K562 (cell line): ENCODE measurements around the gene FAM89B. TPM values are rescaled to one million over a fixed set of nuclear protein-coding genes. Genes with fewer than 3 reads are reported as not detected.

Source experiments
- BDP1 ChIP-seq: IDR thresholded peaks from 3 replicates; pipeline ENCODE4 v1.6.1; 2011; ENCODE audit not compliant: insufficient read length, insufficient read depth
- CREBBP ChIP-seq: IDR thresholded peaks from one replicate; pipeline ENCODE4 v1.6.1; 2012; ENCODE audit warnings: low read depth, mild to moderate bottlenecking, control low read depth, inconsistent platforms, low read length
- ELF2 ChIP-seq: fragments of 250-450 bp; sonication (Bioruptor Pico); IDR thresholded peaks from 2 replicates; pipeline ENCODE4 v1.5.0; 2021; ENCODE audit warnings: mild to moderate bottlenecking
- GTF2E2 ChIP-seq: fragments of 200-800 bp; sonication (Bioruptor generic); IDR thresholded peaks from 2 replicates; pipeline ENCODE4 v1.6.1; 2016; ENCODE audit warnings: missing genetic modification characterization, missing compliant biosample characterization
- MAZ ChIP-seq, 2 experiments: fragments of 450-650 bp in 1 of 2; sonication (generic) in 1 of 2; formaldehyde crosslinking; IDR thresholded peaks in 1 of 2; conservative IDR thresholded peaks in 1 of 2; 2 replicates each; pipeline versions ENCODE4 v1.4.0 to v1.5.0; 2020; ENCODE audit warnings: mild to moderate bottlenecking in 1 of 2, missing genetic modification reagents in 1 of 2
- MCM3 ChIP-seq: fragments of 450-650 bp; IDR thresholded peaks from 2 replicates; pipeline ENCODE4 v1.6.1; 2016
- MECOM ChIP-seq: fragments of 250-450 bp; sonication (Bioruptor Pico); IDR thresholded peaks from 2 replicates; pipeline ENCODE4 v1.8.0; 2022; ENCODE audit warnings: inconsistent platforms
- MEF2A ChIP-seq: IDR thresholded peaks from 2 replicates; pipeline ENCODE4 v1.6.1; 2011; ENCODE audit warnings: low read depth, mild to moderate bottlenecking, low read length, moderate library complexity; ENCODE audit not compliant: control insufficient read depth
- NCOA2 ChIP-seq, 2 experiments: fragments of 450-650 bp; IDR thresholded peaks; 2 replicates each; pipeline ENCODE4 v1.6.1; 2018; ENCODE audit warnings: mild to moderate bottlenecking in 2 of 2, moderate library complexity in 1 of 2; ENCODE audit not compliant: partially characterized antibody in 2 of 2
- POLR2B ChIP-seq: fragments of 450-650 bp; IDR thresholded peaks from 2 replicates; pipeline ENCODE4 v1.6.1; 2018; ENCODE audit warnings: low read depth; ENCODE audit not compliant: partially characterized antibody
- POLR3G ChIP-seq: IDR thresholded peaks from 2 replicates; pipeline ENCODE4 v1.6.1; 2011; ENCODE audit not compliant: insufficient read length, insufficient replicate concordance; ENCODE audit errors: extremely low read depth
- PRMT5 ChIP-seq: sonication (generic); formaldehyde crosslinking; IDR thresholded peaks from 2 replicates; pipeline ENCODE4 v1.5.0; 2020; ENCODE audit warnings: missing genetic modification reagents
- PTTG1 ChIP-seq: fragments of 450-650 bp; IDR thresholded peaks from 2 replicates; pipeline ENCODE4 v1.6.1; 2016; ENCODE audit warnings: low read depth, mild to moderate bottlenecking, missing genetic modification characterization, missing compliant biosample characterization
- SRF ChIP-seq, 2 experiments: fragments of 250-450, 450-650 bp in 1 of 2; sonication (Bioruptor Pico) in 1 of 2; sonication (generic) in 1 of 2; formaldehyde crosslinking; IDR thresholded peaks; 2 replicates each; pipeline versions ENCODE4 v1.5.0 to v1.5.1; 2020 to 2022; ENCODE audit warnings: mild to moderate bottlenecking in 1 of 2, missing genetic modification reagents in 1 of 2
- TRIM24 ChIP-seq, 2 experiments: fragments of 450-650 bp; IDR thresholded peaks; 2 replicates each; pipeline ENCODE4 v1.6.1; 2016
- TSC22D4 ChIP-seq: fragments of 450-650 bp; IDR thresholded peaks from 2 replicates; pipeline ENCODE4 v1.6.1; 2016; ENCODE audit warnings: missing genetic modification characterization, missing biosample characterization, control low read depth
- ZNF23 ChIP-seq: fragments of 250-450 bp; sonication (Bioruptor Pico); IDR thresholded peaks from 2 replicates; pipeline ENCODE4 v1.4.0; 2020; ENCODE audit warnings: mild to moderate bottlenecking
- ZNF24 ChIP-seq: fragments of 450-650 bp; IDR thresholded peaks from 2 replicates; pipeline ENCODE4 v1.6.1; 2016
- ZNF408 ChIP-seq: fragments of 250-450 bp; sonication (Bioruptor Pico); IDR thresholded peaks from 2 replicates; pipeline ENCODE4 v1.4.0; 2020; ENCODE audit warnings: low read depth, mild to moderate bottlenecking, moderate library complexity
- ZNF696 ChIP-seq: fragments of 250-450 bp; sonication (Bioruptor Pico); conservative IDR thresholded peaks from 2 replicates; pipeline ENCODE4 v1.4.0; 2020; ENCODE audit warnings: mild to moderate bottlenecking, moderate library complexity
- polyA plus RNA-seq, 8 experiments: library from polyadenylated mRNA; depleted of rRNA in 4 of 8; stranded (reverse) in 5 of 8; unstranded in 3 of 8; fragments of >200 nt; fragmentation: Nextera tagmentation in 2 of 8; fragmentation: Illumina TruSeq in 1 of 8; extraction: Ambion mirVana in 2 of 8; extraction: Trizol in 1 of 8; gene quantifications; 2 replicates each; pipeline versions ENCODE4 v1.2.1 to v1.2.3, GENCODE V29; 2011 to 2014; ENCODE audit warnings: inconsistent platforms in 1 of 8, missing spikeins in 1 of 8
- total RNA-seq, 7 experiments: library from RNA; depleted of rRNA in 6 of 7; stranded (reverse); fragments of >200 nt in 6 of 7; fragmentation: Illumina TruSeq in 2 of 7; extraction: Trizol in 2 of 7; gene quantifications; 2 replicates each; pipeline versions ENCODE4 v1.2.1 to v1.2.3, GENCODE V29; 2011 to 2021; ENCODE audit warnings: low replicate concordance in 1 of 7
- TF ChIP-seq, protein P1 (sequence below): fragments of 250-450 bp; sonication (Bioruptor Pico); IDR thresholded peaks from 2 replicates; pipeline ENCODE4 v1.8.0; 2022; ENCODE audit warnings: moderate library complexity, mild to moderate bottlenecking, inconsistent platforms
- TF ChIP-seq, protein P2 (sequence below): fragments of 450-650 bp; IDR thresholded peaks from 2 replicates; pipeline ENCODE4 v1.7.0; 2016; ENCODE audit warnings: borderline replicate concordance
- TF ChIP-seq, protein P3 (sequence below): fragments of 250-450 bp; sonication (Bioruptor Pico); IDR thresholded peaks from 2 replicates; pipeline ENCODE4 v1.8.0; 2021; ENCODE audit warnings: borderline replicate concordance, mild to moderate bottlenecking, moderate library complexity; ENCODE audit not compliant: poor library complexity, severe bottlenecking
- TF ChIP-seq, protein P4 (sequence below): fragments of 250-450 bp; sonication (Bioruptor Pico); IDR thresholded peaks from 2 replicates; pipeline ENCODE4 v1.5.0; 2021
- TF ChIP-seq, protein P5 (sequence below): sonication (generic); formaldehyde crosslinking; IDR thresholded peaks from 2 replicates; pipeline ENCODE4 v1.8.1; 2023; ENCODE audit warnings: mild to moderate bottlenecking, missing genetic modification reagents

Gene FAM89B
- total and polyA plus RNA-seq, 9 of the 15 experiments (the other 6 are each of a cell fraction or from before 2014, with no cell fraction given) = 0.32 to 27.6 (median 11.9) TPM

DNA sequence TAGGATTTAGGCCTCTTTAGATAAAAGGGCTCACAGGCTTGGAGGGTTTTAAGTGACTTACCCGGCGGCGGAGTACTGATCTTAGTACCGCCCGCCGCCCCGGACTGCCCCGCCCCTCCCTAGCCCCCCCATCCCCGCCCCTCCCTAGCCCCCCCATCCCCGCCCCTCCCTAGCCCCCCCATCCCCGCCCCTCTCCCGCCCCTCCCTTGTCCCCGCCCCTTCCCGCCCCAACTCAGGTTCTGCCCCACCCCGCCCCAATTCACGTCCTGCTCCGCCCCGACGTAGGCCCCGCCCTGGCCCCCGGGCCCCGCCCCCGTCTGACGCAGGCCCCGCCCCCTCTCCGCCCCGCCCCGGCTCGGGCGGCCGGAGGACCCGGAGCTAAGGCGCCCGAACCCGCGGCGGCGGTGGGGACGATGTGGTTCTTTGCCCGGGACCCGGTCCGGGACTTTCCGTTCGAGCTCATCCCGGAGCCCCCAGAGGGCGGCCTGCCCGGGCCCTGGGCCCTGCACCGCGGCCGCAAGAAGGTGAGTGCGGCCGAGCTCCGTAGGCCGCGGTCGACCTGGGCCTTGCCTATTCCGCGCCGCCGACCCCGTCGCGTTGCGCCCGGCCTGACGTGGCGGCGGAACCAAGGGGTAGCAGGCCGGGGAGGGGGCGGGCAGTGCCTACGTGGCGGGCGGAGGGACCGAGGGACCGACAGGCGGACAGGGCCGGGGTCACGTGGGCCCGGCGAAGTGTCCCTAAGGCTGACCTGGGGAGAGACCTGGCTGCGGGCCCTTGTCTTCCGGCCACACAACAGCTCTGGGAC lies 47.4 kb upstream of the FAM89B start, which contains the start of gene SCYL1 (continued):
- peak; percentile 73 to 76 for TF ChIP-seq MAZ (CRISPR knock-in tag; conservative IDR thresholded peaks at IDR 0.05 in 1 of 2, IDR thresholded peaks at IDR 0.05 in 1 of 2)
- TF ChIP-seq MEF2A = no peak
- TF ChIP-seq, protein P1, sequence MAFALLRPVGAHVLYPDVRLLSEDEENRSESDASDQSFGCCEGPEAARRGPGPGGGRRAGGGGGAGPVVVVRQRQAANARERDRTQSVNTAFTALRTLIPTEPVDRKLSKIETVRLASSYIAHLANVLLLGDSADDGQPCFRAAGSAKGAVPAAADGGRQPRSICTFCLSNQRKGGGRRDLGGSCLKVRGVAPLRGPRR (CRISPR knock-in tag) = no peak
- no peak for TF ChIP-seq NCOA2 (IDR thresholded peaks at IDR 0.05; ENCODE audit: partially characterized antibody in 2 of 2)
- TF ChIP-seq TSC22D4 (tag) = no peak
- TF ChIP-seq, protein P2, sequence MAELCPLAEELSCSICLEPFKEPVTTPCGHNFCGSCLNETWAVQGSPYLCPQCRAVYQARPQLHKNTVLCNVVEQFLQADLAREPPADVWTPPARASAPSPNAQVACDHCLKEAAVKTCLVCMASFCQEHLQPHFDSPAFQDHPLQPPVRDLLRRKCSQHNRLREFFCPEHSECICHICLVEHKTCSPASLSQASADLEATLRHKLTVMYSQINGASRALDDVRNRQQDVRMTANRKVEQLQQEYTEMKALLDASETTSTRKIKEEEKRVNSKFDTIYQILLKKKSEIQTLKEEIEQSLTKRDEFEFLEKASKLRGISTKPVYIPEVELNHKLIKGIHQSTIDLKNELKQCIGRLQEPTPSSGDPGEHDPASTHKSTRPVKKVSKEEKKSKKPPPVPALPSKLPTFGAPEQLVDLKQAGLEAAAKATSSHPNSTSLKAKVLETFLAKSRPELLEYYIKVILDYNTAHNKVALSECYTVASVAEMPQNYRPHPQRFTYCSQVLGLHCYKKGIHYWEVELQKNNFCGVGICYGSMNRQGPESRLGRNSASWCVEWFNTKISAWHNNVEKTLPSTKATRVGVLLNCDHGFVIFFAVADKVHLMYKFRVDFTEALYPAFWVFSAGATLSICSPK = no peak
- TF ChIP-seq POLR2B = peak; percentile 32
- no peak for TF ChIP-seq ZNF696 (CRISPR knock-in tag)
- TF ChIP-seq BDP1 = no peak
- TF ChIP-seq MCM3 = no peak
- TF ChIP-seq MECOM (CRISPR knock-in tag) = no peak
- TF ChIP-seq, protein P3, sequence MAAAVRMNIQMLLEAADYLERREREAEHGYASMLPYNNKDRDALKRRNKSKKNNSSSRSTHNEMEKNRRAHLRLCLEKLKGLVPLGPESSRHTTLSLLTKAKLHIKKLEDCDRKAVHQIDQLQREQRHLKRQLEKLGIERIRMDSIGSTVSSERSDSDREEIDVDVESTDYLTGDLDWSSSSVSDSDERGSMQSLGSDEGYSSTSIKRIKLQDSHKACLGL = no peak
- TF ChIP-seq POLR3G = no peak
- no peak for TF ChIP-seq CREBBP
- TF ChIP-seq ZNF24 = no peak
- no peak for TF ChIP-seq SRF (CRISPR knock-in tag; IDR thresholded peaks at IDR 0.05)
- TF ChIP-seq, protein P4, sequence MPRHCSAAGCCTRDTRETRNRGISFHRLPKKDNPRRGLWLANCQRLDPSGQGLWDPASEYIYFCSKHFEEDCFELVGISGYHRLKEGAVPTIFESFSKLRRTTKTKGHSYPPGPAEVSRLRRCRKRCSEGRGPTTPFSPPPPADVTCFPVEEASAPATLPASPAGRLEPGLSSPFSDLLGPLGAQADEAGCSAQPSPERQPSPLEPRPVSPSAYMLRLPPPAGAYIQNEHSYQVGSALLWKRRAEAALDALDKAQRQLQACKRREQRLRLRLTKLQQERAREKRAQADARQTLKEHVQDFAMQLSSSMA (CRISPR knock-in tag) = no peak
- no peak for TF ChIP-seq TRIM24 (IDR thresholded peaks at IDR 0.05)
- no peak for TF ChIP-seq ELF2
- no peak for TF ChIP-seq GTF2E2 (tag)
- TF ChIP-seq, protein P5, sequence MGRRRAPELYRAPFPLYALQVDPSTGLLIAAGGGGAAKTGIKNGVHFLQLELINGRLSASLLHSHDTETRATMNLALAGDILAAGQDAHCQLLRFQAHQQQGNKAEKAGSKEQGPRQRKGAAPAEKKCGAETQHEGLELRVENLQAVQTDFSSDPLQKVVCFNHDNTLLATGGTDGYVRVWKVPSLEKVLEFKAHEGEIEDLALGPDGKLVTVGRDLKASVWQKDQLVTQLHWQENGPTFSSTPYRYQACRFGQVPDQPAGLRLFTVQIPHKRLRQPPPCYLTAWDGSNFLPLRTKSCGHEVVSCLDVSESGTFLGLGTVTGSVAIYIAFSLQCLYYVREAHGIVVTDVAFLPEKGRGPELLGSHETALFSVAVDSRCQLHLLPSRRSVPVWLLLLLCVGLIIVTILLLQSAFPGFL (CRISPR knock-in tag) = no peak
- peak; percentile 78; the same call in 1 of the 2 replicates for TF ChIP-seq PRMT5 (CRISPR knock-in tag)
- no peak for TF ChIP-seq PTTG1 (tag)
- TF ChIP-seq ZNF408 = no peak
- no peak for TF ChIP-seq ZNF23 (CRISPR knock-in tag)
